H9 (cell line): Measurements from ENCODE around the gene ABCA13. TPM values are rescaled to one million over a fixed set of nuclear protein-coding genes. Genes with fewer than 3 reads are reported as not detected.

Source experiments
- DNase-seq: peaks from one replicate; pipeline ENCODE4 v3.0.0-alpha.2; 2017
- H2AFZ ChIP-seq: one replicate; pipeline ENCODE4 v1.6.1; 2013; ENCODE audit warnings: mild to moderate bottlenecking, low read length, control low read depth, moderate library complexity
- H2AK5ac ChIP-seq: 2 replicates; pipeline ENCODE4 v1.6.1; 2013; ENCODE audit warnings: low read length, control low read depth, mixed read lengths; ENCODE audit not compliant: insufficient read length
- H2BK120ac ChIP-seq: one replicate; pipeline ENCODE4 v1.6.1; 2013; ENCODE audit warnings: low read depth, mild to moderate bottlenecking, low read length, control low read depth, inconsistent platforms; ENCODE audit not compliant: poor library complexity, severe bottlenecking
- H2BK12ac ChIP-seq: 2 replicates; pipeline ENCODE4 v1.6.1; 2013; ENCODE audit warnings: low read length, control low read depth, mixed read lengths, low read depth; ENCODE audit not compliant: insufficient read length
- H2BK15ac ChIP-seq: 2 replicates; pipeline ENCODE4 v1.6.1; 2013; ENCODE audit warnings: low read depth, low read length, control low read depth
- H2BK20ac ChIP-seq: one replicate; pipeline ENCODE4 v1.6.1; 2013; ENCODE audit warnings: low read depth, mild to moderate bottlenecking, low read length, control low read depth, inconsistent platforms; ENCODE audit not compliant: poor library complexity, severe bottlenecking
- H2BK5ac ChIP-seq: 2 replicates; pipeline ENCODE4 v1.6.1; 2013; ENCODE audit warnings: low read length, control low read depth, mixed read lengths; ENCODE audit not compliant: insufficient read length
- H3K14ac ChIP-seq: 2 replicates; pipeline ENCODE4 v1.6.1; 2013; ENCODE audit warnings: low read length, control low read depth; ENCODE audit not compliant: insufficient read depth
- H3K18ac ChIP-seq: 2 replicates; pipeline ENCODE4 v1.6.1; 2013; ENCODE audit warnings: low read depth, mild to moderate bottlenecking, mixed read lengths, low read length, control low read depth; ENCODE audit not compliant: insufficient read length
- H3K23ac ChIP-seq: 2 replicates; pipeline ENCODE4 v1.6.1; 2013; ENCODE audit warnings: low read length, control low read depth, mixed read lengths, low read depth; ENCODE audit not compliant: insufficient read length
- H3K23me2 ChIP-seq: 2 replicates; pipeline ENCODE4 v1.6.1; 2013; ENCODE audit warnings: low read depth, mild to moderate bottlenecking, mixed read lengths, low read length, control low read depth; ENCODE audit not compliant: insufficient read length, poor library complexity, severe bottlenecking
- H3K27ac ChIP-seq: 2 replicates; pipeline ENCODE4 v1.5.1; 2013; ENCODE audit warnings: low read length, control low read depth, mixed read lengths, low read depth; ENCODE audit not compliant: insufficient read length
- H3K27me3 ChIP-seq: 2 replicates; pipeline ENCODE4 v1.6.1; 2013; ENCODE audit warnings: low read length, control low read depth, inconsistent platforms; ENCODE audit not compliant: insufficient read depth
- H3K4ac ChIP-seq: 2 replicates; pipeline ENCODE4 v1.6.1; 2013; ENCODE audit warnings: low read depth, mild to moderate bottlenecking, control low read depth, inconsistent platforms, low read length, moderate library complexity
- H3K4me1 ChIP-seq: 2 replicates; pipeline ENCODE4 v1.6.1; 2013; ENCODE audit warnings: low read length, control low read depth, inconsistent platforms; ENCODE audit not compliant: insufficient read depth
- H3K4me2 ChIP-seq: 2 replicates; pipeline ENCODE4 v1.6.1; 2013; ENCODE audit warnings: low read length, control low read depth, mixed read lengths; ENCODE audit not compliant: insufficient read length, insufficient read depth
- H3K56ac ChIP-seq: 2 replicates; pipeline ENCODE4 v1.6.1; 2013; ENCODE audit warnings: low read depth, mild to moderate bottlenecking, mixed read lengths, low read length, control low read depth; ENCODE audit not compliant: insufficient read length
- H3K79me1 ChIP-seq: 2 replicates; pipeline ENCODE4 v1.6.1; 2013; ENCODE audit warnings: low read depth, mild to moderate bottlenecking, moderate library complexity, low read length, control low read depth, inconsistent platforms; ENCODE audit not compliant: insufficient read depth, poor library complexity, severe bottlenecking
- H3K79me2 ChIP-seq: 2 replicates; pipeline ENCODE4 v1.6.1; 2013; ENCODE audit warnings: low read length, control low read depth, inconsistent platforms; ENCODE audit not compliant: insufficient read depth
- H3K9ac ChIP-seq: 2 replicates; pipeline ENCODE4 v1.6.1; 2013; ENCODE audit warnings: low read length, control low read depth, mixed read lengths; ENCODE audit not compliant: insufficient read length; ENCODE audit errors: extremely low read depth
- H3K9me3 ChIP-seq: one replicate; pipeline ENCODE4 v1.6.1; 2013; ENCODE audit warnings: low read depth, low read length, inconsistent platforms; ENCODE audit not compliant: control insufficient read depth
- H3T11ph ChIP-seq: one replicate; pipeline ENCODE4 v1.6.1; 2013; ENCODE audit warnings: mild to moderate bottlenecking, low read length, control low read depth, inconsistent platforms
- H4K20me1 ChIP-seq: one replicate; pipeline ENCODE4 v1.6.1; 2013; ENCODE audit not compliant: control insufficient read depth, insufficient read length, insufficient read depth
- H4K5ac ChIP-seq: 2 replicates; pipeline ENCODE4 v1.6.1; 2013; ENCODE audit warnings: low read depth, mild to moderate bottlenecking, mixed read lengths, low read length, control low read depth; ENCODE audit not compliant: insufficient read length
- H4K8ac ChIP-seq: replicated peaks from 2 replicates; pipeline ENCODE4 v1.6.1; 2013; ENCODE audit warnings: low read length, control low read depth, mixed read lengths, low read depth; ENCODE audit not compliant: insufficient read length
- H4K91ac ChIP-seq: 2 replicates; pipeline ENCODE4 v1.6.1; 2013; ENCODE audit warnings: low read depth, mild to moderate bottlenecking, moderate library complexity, mixed read lengths, low read length, control low read depth; ENCODE audit not compliant: insufficient read length
- H3K27ac Mint-ChIP-seq, 3 experiments: 2 replicates in 2 of 3; 3 replicates in 1 of 3; pipeline ENCODE4 v1.8.0; 2020 to 2021; ENCODE audit warnings: mixed read lengths in 3 of 3, mild to moderate bottlenecking in 1 of 3, moderate library complexity in 1 of 3
- H3K27me3 Mint-ChIP-seq: 2 replicates; pipeline ENCODE4 v1.8.0; 2021; ENCODE audit warnings: low read depth, mild to moderate bottlenecking, moderate library complexity, mixed read lengths
- H3K36me3 Mint-ChIP-seq, 3 experiments: 2 replicates in 2 of 3; 3 replicates in 1 of 3; pipeline ENCODE4 v1.8.0; 2020 to 2021; ENCODE audit warnings: low read depth in 3 of 3, mixed read lengths in 3 of 3; ENCODE audit not compliant: insufficient read depth in 1 of 3
- H3K4me1 Mint-ChIP-seq, 2 experiments: 2 replicates each; pipeline ENCODE4 v1.8.0; 2020; ENCODE audit warnings: mixed read lengths in 2 of 2
- H3K4me3 Mint-ChIP-seq, 2 experiments: 2 replicates in 1 of 2; 3 replicates in 1 of 2; pipeline ENCODE4 v1.8.0; 2020 to 2021; ENCODE audit warnings: mild to moderate bottlenecking in 2 of 2, mixed read lengths in 2 of 2, moderate library complexity in 1 of 2
- H3K9me3 Mint-ChIP-seq, 2 experiments: 2 replicates in 1 of 2; 3 replicates in 1 of 2; pipeline ENCODE4 v1.8.0; 2020; ENCODE audit warnings: mild to moderate bottlenecking in 2 of 2, mixed read lengths in 2 of 2, moderate library complexity in 1 of 2
- CTCF ChIP-seq: fragments of 200-600 bp; sonication (generic); conservative IDR thresholded peaks from 3 replicates; pipeline ENCODE4 v1.8.0; 2021; ENCODE audit warnings: antibody characterized with exemption, mild to moderate bottlenecking
- WGBS: extraction: QIAGEN DNeasy Blood & Tissue Kit; methylation state at CpG from one replicate; pipeline ENCODE4 v1.1.7; 2013; ENCODE audit warnings: missing lambda C conversion rate, low lambda C conversion rate, mixed read lengths; ENCODE audit not compliant: insufficient read length; ENCODE audit errors: extremely low coverage; 5-methylcytosine and 5-hydroxymethylcytosine counted together
- total RNA-seq: library from RNA; stranded (reverse); gene quantifications from 2 replicates; pipeline ENCODE4 v1.2.1, GENCODE V29; 2021

ABCA13 gene
- total RNA-seq, 1 experiment from 2014 or later = 0.11 TPM

GRCh38 chr7:48528646-48529045, 357.4 kb downstream of the ABCA13 start:
- Histone ChIP-seq H3K4ac (no peak overlapping the region), H4K20me1 (no peaks in the 10 kb centered on the region), H3K9me3 (no peaks in the 10 kb centered on the region), H3K4me1 (no peaks in the 10 kb centered on the region; the same call in 1 of the 2 replicates), H3K27ac (no peak overlapping the region), H3K4me2 (no peak overlapping the region), H3K23ac (no peak overlapping the region), H2AFZ (no peak overlapping the region), H3K79me2 (no peaks in the 10 kb centered on the region), H2BK5ac (no peak overlapping the region), H4K91ac (no peak overlapping the region), H3K79me1 (no peaks in the 10 kb centered on the region), H3K9ac (no peak overlapping the region), H2AK5ac (no peak overlapping the region), H4K8ac (no peak overlapping the region), H3K27me3 (no peaks in the 10 kb centered on the region), H2BK12ac (no peak overlapping the region), H3K14ac (no peak overlapping the region), H2BK20ac (no peak overlapping the region), H3K56ac (no peak overlapping the region), H3K18ac (no peak overlapping the region), H2BK120ac (no peak overlapping the region), H3K23me2 (no peaks in the 10 kb centered on the region), H4K5ac (no peak overlapping the region), H3T11ph (no peak overlapping the region), H2BK15ac (no peak overlapping the region)
- peak; percentile 49 for TF ChIP-seq CTCF
- Mint-ChIP-seq H3K4me3 (no peak overlapping the region), H3K27me3 (no peaks in the 10 kb centered on the region; the same call in 1 of the 2 replicates), H3K27ac (no peak overlapping the region), H3K4me1 (peaks cover 9 to 10% of the 10 kb centered on the region in 2 experiments; a peak in 3 of 4 replicates), H3K9me3 (no peaks in the 10 kb centered on the region; a peak in 1 of 5 replicates), H3K36me3 (peaks cover 0 to 1% (median 0%) of the 10 kb centered on the region in 3 experiments; a peak in 2 of 7 replicates)
- DNase-seq = peak; percentile 51
- WGBS = no CpG with 5 or more reads among the region's 1 CpG
